DMS114 treated with DMSO at 0.1 percent for 48 hours (cell line): ENCODE results near the gene CTTN.

Experiments
- DNase-seq: peaks from one replicate; lab custom pipeline; 2025; ENCODE audit not compliant: unreplicated experiment; lab: John Stamatoyannopoulos, UW

The CTTN gene

DNA sequence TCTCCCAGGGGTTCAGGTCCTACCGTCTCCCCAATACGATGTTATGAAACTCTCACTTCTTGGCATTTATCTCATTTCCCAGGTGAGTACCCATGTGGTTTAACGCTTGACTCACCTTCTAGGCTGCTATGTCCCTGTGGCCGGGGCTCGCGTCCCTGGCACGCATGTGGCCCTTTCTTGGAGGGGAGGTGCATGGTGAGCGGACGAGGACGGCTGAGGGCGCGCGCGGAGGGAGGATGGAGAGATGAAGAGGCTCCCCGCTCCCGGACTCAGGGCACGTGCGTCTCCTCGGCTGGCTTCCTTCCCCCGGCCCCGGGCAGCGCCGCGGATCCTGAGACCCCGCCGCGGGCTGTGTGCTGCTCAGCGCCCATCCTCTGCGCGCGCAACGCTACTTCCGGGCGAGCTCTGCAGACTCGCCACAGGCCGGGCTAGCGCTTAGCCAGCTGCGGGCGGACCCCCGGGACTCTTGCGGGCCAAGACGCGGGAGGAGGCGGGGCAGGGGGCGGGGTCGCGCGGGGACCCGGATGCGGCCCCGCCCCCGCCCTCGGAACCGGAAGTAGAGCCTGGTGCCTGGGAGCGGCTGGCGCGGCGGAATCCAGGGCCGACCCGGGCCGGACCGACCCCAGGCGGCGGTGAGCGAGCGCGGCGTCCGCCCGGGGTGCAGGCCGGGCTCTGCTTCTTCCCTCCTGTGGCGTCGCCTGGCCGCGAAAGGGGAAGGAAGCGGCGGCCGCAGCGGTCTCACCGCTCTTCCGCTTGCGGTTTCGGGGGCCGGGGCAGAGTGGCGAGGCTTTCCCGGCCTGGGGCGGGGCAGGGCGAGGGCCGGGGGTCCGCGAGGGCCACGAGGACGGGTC is at the start of gene CTTN:
Gene CTTN (plus strand): TSS at position 547 of the 851 bp plus-strand sequence. CDS start 8,769 bp downstream, outside the sequence.
- peak; percentile 100 for DNase-seq

DNA sequence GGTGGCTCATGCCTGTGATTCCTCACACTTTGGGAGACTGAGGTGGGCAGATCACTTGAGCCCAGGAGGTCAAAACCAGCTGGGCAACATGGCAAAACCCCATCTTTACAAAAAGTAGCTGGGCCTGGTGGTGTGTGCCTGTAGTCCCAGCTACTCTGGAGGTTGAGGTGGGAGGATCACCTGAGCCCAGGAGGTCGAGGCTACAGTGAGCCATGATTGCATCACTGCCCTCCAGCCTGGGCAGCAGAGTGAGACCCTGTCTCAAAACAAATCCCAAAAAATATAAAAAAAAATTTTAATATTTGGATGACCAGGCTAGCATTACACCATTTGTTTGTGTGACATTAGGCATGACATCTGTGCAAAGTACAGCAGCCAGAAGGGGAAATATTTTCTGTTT is 49.7 kb upstream of the CTTN start:
- DNase-seq, result no peak

DNA sequence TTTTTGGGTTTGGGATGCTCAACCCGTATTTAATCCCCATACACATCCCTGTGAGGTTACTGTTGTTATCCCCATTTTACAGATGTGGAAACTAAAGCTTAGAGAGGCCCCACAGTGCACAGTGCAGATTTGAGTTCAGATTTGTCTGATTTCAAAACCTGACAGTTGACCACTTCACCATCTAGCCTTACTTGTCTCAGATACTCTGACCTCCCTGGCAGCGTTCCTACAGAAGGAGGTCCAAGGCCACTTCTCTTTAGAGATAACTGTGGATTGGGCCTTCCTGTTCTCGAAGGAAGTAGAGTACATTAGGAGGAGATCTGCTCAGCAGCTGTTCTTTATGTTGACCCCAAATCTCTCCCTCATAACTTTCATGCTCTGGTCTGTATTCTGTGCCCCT is 46.7 kb upstream of the CTTN start:
- no peak for DNase-seq

DNA sequence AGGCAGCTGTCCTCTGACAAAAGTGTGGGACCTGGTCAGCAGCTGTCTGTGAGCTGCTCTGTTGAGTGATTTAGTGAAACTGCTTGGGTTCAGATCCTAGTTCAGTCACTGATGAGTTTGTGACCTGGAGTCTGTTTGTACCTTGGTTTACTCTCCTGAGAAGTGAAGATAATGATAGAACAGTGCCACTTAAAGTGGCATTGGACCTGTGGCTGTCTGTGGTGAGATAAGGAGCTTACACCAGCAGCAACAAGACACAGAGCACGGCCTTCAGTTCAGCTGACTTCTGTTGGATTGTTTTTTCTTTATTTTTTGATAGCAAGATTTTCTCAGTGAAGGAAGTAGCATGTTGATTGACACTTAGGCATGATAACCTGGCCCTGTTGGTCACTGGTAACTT is 46.2 kb upstream of the CTTN start:
- no peak for DNase-seq

DNA sequence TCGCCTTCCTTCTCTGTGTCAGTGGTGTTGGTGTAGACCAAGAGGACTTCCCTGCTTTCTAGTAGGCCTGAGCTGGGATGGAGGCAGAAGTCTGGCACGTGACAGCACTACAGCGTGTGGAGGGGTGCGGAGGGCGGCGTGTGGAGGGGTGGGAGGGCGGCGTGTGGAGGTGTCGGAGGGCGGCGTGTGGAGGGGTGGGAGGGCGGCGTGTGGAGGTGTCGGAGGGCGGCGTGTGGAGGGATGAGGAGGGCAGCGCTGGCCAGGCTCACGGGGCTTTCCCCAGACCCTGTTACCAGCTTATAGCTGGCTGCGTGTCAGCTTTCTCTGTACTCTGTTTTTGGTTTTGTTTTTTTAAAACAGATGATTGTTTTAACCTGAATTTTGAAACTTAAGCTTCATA is 45.7 kb upstream of the CTTN start:
- DNase-seq, result no peak

DNA sequence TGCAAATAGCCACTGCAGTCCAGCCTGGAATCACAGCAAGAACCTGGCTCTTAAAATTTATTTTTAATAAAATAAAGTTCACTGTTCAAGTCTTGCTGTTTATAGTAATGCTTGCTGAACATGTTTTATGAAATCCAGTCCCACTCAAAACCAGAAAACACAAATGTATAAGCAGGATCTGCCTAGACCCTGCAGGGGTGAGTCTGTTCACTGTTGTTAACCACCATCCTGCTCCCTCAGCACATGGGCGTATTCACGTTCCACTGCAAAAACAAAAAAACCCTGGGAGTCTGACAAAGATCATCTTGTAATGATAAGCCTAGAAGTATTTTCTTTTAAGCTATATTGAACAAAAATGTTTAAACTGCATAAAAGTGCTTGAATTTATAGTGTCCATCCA is 45.0 kb upstream of the CTTN start:
- DNase-seq, result no peak

DNA sequence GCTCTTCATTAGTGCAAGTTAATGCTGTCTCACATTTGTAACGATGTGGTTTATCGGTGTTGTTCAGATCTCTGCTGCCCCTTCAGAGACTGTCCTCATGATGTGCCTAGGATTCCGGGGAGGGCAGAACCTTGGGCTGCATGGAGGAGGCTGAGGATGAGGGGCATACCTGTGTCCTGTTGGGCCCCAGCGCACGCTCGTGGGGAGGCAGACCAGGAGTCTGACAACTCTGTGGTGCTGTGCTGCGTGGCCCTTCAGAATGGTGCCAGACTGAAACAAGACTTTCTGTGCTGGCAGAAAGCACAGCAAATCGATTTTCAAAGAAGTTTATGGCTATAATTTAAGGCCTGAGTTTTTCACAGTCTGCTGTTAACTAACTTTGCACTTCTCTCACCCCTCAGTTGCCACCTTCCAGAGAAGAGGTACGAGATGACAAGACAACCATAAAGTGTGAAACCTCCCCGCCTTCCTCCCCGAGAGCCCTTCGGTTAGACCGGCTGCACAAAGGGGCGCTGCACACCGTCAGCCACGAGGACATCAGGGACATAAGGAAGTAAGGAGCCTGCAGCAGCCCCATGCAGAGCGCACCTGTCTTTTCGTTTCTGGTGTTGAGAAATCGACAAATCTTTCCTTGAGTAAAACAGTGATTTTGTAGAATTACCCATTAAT is 44.3 kb upstream of the CTTN start:
- no peak for DNase-seq

DNA sequence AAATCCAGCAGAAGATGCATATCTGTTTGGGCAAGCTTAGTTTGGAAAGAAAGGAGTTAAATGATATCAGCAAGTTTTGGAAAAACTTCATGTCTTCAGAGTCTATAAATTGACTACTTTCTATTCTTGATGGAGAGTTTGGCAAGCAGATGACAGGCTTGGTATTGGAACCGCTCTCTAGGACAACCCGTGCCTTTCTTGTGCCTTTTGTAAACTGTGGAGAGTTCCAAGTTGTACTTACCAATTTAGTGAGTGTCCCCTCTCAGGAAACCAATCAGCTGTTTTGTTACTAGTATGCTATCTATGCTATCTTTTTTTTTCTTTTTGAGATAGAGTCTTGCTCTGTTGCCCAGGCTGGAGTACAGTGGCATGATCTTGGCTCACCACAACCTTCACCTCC is 43.7 kb upstream of the CTTN start:
- DNase-seq, result no peak

DNA sequence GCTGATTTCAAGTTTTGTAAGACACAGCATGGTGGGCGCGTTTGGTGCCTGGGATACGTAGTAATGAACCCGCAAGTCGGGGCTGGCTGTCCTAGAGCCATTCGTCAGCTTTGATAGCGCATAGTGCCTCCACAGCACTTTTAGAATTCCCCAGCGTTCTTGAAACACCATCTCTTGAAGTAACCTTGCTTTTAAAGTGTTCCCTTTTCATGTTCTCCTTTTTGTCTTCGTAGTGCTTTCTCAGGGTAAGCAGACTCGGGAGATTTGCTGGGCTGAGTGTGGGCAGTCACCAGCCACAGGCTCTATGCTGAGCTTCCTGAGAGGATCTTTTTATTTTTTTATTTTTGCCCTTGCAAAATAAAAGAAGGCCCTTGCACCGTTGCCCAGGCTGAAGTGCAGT is 39.6 kb upstream of the CTTN start:
- DNase-seq, result no peak

DNA sequence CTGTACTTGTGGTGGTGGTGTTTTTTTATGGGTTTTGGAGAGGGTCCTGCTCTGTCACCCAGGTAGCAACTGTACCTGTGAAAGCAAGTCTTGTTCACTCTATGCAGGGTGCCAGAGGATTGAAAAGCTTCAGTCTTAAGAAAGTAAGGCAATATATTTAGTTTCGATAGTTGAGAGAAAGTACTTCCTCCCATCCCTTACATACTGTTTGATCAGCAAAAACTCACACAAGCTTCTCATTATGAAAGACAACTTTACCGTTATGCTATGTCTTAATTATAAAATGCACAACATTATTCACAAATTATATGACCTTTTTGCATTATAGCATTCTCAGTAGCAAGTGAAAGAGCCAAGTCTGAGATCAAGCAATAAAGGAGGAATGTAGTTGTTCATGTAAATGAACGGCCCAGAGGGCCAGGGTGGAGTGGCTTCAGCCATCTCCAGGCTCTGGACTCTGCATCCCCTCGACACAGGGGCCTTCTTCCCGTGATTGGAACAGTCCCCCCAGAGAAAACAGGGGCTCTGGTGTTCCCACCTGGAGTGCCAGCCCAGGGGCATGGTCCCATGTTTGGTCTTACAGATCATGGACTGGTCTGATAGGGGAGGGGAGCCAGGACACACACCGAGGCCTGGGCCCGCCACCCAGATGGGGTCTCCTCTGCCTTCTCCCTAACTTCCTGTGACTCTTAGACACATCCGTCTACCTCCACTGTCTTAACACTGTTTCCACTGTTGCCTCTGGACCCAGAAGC is 38.7 kb upstream of the CTTN start:
- DNase-seq, result no peak

DNA sequence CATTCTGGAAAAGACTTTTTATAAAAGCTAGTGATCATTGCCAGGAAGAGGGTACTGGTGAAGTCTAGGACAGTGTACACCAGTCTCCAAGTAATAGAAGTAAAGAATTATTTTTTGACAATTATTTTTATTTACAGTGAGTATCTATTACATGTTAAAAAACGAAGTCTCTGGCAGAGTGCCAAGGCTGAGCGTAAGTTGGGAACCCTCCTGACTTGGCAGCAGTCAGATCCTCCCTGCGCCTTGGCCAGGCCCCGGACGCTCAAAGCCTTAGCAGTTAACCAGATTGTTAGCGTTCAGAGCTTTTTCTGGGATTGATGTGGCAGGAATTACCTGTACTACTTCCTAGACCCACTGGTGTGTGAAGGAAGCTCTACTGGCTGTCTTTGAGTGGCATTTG is 38.1 kb upstream of the CTTN start:
- DNase-seq, result no peak

DNA sequence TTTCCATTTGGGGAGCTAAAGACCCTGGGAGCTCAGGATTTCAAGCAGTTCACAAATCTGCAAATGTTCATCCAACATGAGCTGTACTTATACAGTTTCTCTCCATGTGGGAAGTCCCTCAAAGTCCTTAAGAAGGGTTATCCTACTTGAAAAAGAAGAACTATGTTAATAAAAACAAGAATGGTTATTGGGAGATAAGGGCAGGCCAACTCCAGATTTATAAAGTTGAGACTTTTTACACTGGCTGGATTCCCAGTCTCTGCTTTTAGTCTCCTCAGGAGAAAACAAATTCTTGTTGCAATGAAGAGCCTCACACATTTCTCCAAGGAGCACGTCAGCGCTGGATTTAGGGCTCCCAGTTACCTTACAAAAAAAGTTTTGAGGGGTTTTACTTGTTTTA is 34.2 kb upstream of the CTTN start:
- no peak for DNase-seq

DNA sequence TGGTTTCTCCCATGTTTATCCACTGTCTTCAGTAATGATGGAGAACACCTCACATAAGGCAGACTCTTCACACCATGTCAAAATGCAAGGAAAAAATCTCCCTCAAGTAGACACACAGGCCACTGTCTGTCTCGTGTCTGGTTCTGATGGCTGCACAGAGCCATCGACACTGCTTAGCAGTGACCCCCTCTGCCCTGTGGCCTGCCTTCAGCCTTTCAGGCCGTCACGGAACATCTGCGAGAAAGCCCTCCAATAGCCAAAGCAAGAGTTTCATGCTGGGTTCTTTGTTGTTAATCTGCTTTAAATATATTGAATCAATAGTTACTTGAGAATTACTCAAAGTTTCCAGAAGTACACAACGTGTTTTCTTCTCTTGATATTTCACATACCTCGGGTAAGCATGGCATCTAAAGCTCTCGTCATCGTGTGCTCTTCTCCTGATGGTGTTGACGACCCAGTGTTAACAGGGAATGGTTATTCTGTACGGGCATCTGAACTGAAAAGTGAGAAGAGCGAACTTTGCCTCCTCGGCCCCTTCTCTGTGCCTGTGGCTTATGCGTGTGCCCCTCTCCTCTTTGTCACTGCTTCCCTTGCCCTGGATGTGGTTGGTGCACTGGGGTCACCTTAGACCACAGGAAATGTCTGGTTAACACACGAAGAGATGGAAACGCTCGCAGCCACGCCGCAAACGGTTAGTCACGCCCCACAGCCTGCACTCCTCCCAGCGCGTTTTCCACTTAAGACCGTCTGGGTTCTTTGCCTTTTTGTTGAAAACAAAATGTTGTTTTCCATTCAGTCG is 33.4 kb upstream of the CTTN start:
- no peak for DNase-seq

DNA sequence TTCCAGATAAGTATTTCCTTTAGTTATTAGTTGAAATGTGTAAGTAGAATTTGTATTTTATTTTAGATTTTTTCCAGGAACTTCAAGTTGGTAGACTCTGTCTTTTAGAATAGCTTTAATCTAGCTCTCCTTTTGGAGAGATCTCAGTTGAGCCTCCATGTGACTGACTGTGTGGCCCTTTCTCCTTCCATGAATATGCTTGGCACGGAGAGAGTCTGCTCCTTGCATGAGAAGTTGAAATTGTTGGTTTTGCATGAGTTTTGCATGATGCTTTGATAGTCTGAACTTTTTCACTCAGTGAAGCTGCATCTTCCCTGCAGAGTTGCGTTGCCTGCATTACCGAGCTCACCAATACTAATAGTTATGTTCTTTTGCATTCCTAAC is 32.8 kb upstream of the CTTN start:
- no peak for DNase-seq

DNA sequence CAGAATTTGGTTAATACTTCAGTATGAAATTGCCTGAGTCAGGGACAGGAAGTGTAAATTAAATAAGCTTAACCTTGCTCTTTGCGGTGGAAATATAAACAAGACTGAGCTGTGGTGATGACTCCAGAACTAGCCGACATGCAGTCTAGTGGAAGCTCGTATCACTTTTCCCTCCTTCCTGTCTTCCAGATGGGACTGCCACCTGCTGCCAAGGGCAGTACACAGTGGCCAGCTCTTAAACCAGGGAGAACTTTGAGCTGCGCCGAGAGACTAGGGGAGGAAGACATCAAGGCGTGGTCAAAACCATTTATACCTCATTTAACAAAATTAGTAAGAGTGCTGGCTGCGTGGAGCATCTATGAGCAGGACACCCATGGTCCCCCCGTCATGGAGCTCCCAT is 31.3 kb upstream of the CTTN start:
- no peak for DNase-seq

DNA sequence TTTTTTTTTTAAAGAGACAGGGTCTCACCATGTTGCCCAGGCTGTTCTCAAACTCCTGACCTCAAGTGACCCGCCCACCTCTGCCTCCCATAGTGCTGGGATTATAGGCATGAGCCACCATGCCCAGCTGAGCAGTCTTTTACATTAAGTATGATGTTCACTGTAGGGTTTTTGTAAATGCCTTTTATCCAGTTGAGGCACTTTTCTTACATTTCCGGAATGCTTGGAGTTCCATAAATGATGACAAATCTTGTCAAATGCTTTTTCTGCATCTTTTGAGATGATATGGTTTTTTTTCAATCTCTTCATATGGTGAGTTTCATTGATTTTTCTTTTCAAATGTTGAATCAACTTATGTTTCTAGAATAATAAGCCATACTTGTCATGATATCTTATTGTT is 29.4 kb upstream of the CTTN start:
- DNase-seq, result no peak

DNA sequence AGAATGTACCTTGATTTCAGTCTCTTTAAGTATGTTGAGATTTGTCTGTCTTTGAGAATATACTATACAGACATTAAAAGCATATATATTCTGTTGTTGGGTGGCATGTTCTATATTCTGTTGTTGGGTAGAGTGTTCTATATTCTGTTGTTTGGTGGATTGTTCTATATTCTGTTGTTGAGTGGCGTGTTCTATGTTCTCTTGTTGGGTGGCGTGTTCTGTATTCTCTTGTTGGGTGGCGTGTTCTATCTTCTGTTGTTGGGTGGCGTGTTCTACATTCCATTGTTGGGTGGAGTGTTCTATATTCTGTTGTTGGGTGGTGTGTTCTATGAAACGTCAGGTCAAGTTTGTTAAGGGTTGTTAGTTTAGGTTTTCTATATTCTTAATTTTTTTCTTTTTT is 27.1 kb upstream of the CTTN start:
- DNase-seq, result no peak

DNA sequence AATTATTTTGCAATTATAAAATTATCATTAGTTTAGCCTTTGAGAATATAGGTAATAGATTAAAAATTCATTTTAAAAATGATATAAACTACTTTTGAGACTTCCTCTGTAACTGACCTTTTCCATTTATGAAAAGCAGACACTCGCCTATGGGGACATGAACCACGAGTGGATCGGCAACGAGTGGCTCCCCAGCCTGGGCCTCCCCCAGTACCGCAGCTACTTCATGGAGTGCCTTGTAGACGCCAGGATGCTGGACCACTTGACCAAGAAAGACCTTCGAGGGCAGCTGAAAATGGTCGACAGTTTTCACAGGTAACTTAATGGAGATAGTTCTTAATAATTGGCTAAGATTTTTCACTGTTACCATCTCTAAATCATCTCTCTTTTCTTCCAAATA is 26.3 kb upstream of the CTTN start:
- no peak for DNase-seq

DNA sequence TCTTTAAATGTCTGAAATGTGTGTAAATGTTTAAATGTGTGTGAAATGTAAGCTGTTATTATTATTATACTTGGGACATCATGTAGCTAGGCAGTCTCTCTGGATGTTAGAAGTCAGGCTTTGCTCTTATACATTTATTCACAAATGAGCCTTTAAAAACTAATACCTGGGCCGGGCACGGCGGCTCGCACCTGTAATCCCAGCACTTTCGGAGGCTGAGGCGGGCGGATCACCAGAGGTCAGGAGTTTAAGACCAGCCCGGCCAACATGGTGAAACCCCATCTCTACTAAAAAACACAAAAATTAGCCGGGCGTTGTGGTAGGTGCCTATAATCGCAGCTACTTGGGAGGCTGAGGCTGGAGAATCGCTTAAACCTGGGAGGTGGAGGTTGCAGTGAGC is 21.7 kb upstream of the CTTN start:
- no peak for DNase-seq

DNA sequence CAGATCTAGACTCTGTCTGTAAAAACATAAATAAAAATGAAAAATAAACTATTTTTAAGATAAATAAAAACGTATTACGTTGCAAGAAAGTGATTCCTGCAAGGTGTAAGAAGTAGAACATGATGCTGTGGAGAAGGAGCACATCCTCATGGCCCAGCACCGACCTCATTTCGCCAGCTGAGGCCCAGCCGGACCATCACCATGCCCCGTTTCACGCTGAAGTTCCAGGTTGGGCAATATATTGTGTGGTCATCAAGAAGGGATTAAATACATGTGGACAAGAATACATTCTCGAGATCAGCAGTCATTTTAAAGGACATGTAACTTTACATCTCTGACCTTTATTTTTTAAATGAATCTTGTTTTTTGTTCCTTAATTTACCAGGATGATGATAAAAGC is 20.7 kb upstream of the CTTN start:
- DNase-seq, result no peak

DNA sequence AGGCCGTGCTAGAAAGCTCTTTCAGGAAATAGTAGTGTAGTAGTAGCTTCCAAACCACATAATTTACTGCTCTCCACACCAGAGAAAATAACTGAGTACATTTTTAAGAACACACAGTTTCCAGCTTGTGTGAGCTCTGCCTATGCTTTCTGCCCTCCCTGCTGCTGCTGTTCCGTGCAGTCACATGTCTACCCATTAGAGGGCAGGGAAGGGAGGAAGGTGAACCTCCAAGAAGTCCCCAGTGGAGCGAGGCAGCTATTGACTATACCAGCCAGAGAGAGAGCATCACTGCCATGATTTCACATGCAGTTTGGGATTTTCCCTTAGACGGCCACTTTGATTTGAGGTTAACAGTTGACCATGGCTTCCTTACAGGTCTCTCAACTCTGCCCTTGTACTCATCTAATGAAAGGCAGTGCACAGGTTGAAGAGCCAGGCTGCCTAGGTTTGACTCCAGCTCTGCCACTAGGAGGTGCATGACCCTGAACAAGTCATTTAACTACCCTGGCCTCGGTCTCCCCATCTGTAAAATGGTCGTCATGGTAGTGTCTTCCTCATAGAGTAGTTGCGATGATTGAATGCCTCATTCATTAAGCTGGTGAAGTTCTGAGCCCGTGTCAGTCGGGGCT is 19.7 kb upstream of the CTTN start:
- peak; percentile 85 for DNase-seq
